Fibroblast of mammary gland (primary cell): Measurements from ENCODE around the gene CACNA1C.

Experiments
- DNase-seq: peaks from one replicate; pipeline ENCODE4 v3.0.0-alpha.2; 2010; ENCODE audit warnings: low read depth
- H3K4me3 ChIP-seq: 2 replicates; pipeline ENCODE4 v1.5.1; 2011; ENCODE audit warnings: low read depth, mild to moderate bottlenecking, low read length, moderate library complexity; ENCODE audit not compliant: control insufficient read depth
- TF ChIP-seq, protein P1 (sequence below): conservative IDR thresholded peaks from 2 replicates; pipeline ENCODE4 v1.5.1; 2011; ENCODE audit warnings: low read depth, low read length, inconsistent platforms; ENCODE audit not compliant: control insufficient read depth, insufficient read depth

The CACNA1C gene

DNA sequence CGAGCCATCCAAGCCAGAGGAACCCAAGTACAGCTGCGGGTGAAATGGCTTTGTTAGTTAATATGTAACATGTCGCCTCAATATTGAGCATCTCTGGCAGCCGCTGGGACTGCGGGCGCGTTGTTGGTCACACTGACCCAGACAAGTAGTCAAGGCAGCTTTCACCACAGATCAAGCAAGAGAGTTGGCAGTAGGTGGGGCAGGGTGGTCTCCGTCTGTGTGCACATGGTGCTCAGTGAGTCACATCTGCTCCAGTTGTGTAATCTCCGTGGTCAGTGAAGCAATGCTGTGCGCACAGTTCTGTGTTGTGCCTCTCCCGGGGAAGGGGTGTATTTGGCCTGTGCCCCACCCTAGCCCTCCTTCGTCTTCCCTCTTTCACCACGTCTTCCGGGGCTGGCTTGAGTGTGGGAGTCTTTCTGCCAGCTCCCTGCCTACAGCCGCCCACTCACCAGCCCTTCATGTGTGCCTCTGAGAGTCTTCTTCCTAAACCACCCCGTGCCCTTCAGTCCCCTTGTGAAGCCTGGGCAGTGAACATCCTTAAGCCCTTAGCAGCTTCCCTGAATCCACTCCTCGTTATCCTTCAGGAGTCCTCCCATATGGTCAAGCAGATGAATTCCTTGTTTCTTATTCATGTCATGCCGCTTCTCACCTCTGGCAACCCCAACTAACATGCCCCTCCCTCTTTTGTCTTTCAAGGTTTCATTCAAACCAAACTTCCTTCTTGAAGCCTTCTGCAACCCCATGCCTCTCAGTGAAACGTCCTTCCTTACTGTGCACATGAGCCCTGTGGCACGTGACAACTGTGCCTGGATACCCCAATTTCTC is 242.1 kb downstream of the CACNA1C start:
- TF ChIP-seq, protein P1, sequence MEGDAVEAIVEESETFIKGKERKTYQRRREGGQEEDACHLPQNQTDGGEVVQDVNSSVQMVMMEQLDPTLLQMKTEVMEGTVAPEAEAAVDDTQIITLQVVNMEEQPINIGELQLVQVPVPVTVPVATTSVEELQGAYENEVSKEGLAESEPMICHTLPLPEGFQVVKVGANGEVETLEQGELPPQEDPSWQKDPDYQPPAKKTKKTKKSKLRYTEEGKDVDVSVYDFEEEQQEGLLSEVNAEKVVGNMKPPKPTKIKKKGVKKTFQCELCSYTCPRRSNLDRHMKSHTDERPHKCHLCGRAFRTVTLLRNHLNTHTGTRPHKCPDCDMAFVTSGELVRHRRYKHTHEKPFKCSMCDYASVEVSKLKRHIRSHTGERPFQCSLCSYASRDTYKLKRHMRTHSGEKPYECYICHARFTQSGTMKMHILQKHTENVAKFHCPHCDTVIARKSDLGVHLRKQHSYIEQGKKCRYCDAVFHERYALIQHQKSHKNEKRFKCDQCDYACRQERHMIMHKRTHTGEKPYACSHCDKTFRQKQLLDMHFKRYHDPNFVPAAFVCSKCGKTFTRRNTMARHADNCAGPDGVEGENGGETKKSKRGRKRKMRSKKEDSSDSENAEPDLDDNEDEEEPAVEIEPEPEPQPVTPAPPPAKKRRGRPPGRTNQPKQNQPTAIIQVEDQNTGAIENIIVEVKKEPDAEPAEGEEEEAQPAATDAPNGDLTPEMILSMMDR, result no peak
- H3K4me3 ChIP-seq, result no peak overlapping the region
- peak; percentile 89 for DNase-seq

DNA sequence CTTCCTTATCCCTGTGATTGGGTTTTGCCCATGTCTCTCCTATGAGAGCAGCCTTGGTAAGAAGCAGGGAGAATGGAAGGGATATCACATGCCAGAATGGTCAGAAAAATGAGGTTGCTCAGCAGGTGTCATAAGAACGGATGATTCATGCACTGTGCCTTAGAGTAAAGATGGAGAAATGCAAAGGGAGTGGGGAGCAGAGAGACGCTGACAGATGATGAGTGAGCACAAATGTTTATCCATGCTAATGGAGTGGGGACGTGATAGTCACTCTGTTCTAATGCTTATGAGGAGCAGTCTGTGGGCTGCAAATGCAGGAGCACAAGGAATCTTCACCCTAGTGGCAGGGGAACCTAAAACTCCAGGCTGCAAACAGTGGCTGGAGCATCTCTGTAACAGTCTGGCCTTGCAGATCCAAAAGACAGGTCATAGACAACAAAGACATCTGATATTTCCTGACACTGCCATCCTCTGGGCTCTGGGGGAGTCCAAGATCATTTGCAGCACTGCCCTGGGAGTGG is 243.2 kb downstream of the CACNA1C start:
- DNase-seq, result peak; percentile 89
- H3K4me3 ChIP-seq, result no peak overlapping the region
- TF ChIP-seq, protein P1, result peak; percentile 8

DNA sequence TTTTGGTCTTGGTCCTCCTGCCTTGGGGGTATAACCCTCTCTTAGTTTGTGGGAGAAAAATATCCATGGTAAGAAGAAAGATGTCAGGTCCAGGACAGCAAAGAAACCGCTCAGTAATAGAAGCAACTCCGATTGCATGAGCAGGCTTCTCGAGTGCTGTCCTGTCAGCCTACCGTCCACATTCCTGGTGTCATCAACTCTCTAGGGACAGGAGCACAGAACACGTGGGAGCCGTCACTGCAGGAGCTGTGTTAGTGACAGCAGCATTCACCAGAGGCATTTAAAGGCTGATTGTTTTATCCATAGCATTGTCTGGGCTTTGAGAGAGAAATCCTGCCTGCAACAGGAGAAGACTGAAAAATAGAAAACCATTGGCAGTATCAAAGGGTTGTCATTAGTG is 244.2 kb downstream of the CACNA1C start:
- H3K4me3 ChIP-seq, result no peak overlapping the region
- DNase-seq, result no peak
- TF ChIP-seq, protein P1, result no peak

DNA sequence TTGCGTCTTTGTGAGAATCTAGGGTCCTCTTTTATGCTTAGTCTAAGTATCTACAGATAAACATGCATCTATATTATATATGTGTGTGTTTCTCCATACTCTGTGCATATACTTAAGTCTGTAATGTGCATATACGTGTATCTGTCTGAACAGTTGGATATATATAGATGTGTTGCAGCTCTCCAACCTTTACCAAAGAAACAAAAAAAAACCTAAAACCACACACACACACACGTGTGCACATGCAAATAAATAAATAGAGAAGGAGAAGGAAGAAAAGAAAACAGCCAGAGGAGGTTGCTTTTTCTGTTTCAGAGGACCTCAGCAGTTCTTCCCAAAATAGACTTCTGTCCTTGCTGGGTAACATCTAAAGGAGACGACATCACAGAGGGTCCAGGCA is 244.9 kb downstream of the CACNA1C start:
- TF ChIP-seq, protein P1, result no peak
- H3K4me3 ChIP-seq, result no peak overlapping the region
- no peak for DNase-seq

DNA sequence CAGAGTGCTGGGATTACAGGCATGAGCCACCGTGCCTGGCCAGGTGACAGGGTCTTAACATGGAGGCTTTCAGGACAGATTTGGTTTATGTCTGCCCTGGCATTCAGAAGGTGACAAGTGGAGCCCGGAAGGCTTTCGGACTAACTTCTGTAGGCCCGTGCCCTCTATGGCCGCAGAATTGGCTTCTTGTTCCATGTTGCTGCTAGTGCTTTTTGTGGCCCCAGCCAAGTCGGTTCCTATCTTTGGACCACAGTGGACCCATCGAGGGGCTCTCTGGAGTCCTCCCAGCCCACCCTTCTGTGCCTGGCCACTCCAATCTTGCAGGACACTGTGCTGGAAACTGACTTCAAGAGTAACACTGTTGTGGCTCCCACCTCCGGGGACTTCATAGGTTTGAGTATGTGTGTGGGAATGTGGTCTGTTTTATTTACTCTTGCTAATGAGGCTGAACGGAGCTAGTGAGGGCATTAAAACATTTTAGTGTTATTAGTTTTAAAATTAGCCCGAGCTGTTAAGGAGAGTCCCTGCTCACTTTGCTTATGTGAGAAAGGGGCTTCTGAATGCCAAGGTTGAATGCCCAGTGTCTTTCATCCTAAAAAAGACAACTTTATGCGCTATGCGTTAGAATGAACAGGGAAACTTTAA is 245.9 kb downstream of the CACNA1C start:
- DNase-seq, result no peak
- no peak overlapping the region for H3K4me3 ChIP-seq
- TF ChIP-seq, protein P1, result no peak

DNA sequence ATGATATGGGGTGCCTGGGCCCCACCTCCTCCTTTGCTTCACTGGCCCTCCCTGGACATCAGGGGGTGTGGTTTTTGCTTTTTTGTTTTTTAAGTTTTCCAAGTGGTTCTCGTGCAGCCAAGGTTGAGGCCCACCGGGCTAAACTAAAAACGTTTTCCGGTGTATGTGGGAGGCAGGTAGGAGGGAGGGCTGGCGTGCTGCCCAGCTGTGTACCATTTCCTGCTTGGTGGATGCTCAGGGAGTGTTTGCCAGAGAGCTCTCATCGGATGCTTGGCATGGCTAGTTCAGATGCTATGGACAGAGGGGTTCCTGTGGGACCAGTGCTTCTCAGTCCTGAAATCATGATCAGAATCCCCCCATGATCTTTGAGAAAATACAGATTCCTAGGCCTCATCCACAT is 246.4 kb downstream of the CACNA1C start:
- H3K4me3 ChIP-seq, result no peak overlapping the region
- no peak for DNase-seq
- TF ChIP-seq, protein P1, result no peak
